HG03060 (cell line): ENCODE results near the gene ME3.
"Not testable (repeated sequence)": the region's sequence is repeated elsewhere in the genome, so short reads cannot be mapped to it uniquely, and the experiment has no call there.

Source experiments
- ATAC-seq: cut with Tn5 transposase; IDR thresholded peaks from one replicate; pipeline ENCODE4 v1.9.1; 2021; ENCODE audit warnings: low read depth, moderate number of reproducible peaks; ENCODE audit not compliant: unreplicated experiment

The ME3 gene

DNA sequence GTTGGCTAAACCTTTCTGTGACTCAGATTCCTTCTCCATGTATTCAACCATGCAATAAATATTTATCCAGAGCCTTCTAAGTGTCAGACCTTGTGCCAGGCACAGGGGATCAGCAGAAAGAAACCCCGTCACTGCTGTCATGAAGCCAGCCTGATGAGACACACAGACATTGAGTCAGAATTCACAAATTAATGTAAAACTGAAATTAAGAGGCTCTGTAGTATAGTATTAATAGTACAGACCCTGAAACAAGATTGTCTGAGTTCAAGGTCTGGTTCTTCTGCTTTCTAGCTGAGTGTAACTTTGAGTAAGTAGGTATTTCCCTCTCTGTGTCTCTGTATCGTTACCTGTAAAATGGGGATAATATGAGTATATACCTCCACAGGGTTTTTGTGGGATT lies 46.9 kb downstream of the ME3 start:
- ATAC-seq: no peak

DNA sequence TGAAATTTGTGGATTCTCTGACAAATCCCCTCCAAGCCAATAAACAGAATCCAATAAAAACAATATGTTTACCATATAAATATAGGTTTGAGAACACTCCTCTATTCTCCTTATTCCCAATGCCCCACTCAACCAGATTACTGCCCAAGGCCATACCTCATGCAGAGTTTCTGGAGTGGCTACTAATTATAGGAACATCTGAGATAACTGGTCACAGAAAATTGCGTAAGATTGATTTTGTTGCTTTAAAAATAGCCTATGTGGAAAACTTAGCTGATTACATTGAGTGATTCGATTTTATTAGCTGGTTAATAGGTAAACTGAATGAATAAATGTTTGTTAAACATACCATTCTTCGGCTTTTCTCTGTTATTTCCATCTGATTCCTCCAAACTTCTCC lies 48.0 kb downstream of the ME3 start:
- ATAC-seq: no peak

DNA sequence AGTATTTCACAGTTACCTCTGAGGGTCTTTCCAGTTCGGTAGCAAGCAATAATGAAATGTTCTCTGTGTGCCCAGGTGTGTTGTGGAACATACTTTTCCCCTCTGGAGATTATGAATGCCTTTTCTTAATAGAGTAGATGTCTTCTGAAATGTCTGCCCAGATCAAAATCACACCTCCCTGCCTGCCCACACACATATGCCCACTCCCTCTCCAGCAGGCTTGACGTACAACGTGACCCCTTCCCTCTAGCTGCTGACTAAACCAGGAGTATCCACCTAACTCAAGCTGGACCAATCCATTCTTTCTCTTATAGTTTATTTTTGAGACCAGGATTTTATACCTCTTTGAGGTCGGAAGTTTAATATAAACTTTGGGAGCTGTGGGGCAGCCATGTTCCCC lies 48.7 kb downstream of the ME3 start:
- ATAC-seq: no peak

DNA sequence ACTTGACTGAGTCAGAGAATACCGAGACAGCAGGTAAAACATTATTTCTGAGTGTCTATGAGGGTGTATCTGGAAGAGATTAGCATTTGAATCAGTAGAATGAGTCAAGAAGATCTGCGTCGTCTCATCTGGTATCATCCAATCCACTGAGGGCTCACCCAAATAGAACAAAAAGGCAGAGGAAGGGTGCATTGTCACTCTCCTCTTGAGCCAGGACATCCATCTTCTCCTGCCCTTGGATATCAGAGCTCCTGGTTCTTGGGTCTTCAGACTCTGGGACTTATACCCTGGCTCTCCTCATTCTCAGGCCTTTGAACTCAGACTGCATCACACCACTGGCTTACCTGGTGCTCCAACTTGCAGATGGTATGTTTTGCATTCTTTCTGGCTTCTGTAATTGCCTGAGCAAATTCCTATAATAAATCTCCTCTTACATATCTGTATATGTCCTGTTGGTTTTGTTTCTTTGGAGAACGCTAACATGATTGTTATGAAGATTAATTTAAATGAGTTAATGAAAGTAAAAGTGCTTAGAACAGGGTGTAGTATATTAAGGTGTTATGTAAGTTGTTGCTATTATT lies 49.3 kb downstream of the ME3 start:
- no peak for ATAC-seq

DNA sequence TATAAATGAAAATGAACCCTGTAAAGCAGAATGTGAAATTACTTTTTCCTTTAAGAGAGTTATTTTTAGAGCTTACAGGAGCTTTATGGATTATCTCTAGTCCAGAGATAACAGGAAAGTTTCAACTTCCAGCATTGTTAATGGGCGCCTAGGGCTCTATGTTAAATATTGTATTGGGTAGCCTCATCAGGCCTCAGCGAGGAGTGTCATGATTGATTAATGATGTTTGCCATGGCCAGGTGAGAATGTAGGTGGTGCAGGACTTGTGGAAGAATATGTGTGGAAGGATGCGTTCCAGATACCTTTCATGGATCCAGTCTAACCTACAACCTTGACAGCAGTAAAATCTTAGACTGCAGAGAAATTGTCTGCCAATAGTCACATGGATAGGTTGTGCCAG lies 50.6 kb downstream of the ME3 start:
- ATAC-seq: no peak

DNA sequence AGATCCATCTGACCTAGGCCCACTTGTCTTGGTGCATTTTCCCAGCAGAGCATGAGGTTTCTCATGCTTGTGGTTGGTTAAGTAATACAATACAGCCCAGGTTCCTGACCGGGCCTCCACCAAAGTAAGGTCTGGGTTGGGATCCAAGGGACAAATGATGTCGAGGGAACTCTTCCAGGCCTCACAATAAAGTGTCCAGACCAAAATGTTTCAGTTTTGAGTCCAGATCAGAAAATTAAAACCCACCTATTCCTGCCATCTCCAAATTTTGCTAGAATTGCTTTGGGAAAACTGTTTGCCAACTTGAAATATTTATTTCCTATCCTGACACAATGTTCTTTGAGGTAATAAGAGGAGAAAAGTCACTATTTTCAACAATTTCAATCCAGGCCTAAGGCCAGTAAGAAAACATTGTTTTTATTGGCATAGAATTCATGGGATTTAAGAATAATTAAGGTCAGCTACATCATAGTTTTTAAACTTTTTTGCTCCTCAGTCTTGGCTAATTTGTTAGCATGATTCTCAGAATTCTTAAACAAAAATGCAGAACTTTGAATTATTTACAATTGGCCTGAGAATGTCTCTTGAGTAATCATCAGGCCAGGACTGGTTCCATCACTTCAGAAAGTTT lies 51.4 kb downstream of the ME3 start:
- ATAC-seq: no peak

DNA sequence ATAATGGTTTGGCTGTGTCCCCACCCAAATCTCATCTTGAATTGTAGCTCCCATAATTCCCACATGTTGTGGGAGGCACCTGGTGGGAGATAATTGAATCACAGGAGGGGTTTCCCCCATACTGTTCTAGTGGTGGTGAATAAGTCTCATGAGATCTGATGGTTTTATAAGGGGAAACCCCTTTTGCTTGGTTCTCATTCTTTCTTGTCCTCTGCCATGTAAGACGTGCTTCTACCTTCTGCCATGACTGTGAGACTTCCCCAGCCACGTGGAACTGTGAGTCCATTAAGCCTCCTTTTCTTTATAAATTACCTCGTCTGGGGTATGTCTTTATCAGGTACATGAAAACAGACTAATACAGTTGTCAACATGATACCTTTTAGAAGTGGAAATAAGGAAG lies 53.0 kb downstream of the ME3 start:
- not testable (repeated sequence) for ATAC-seq

DNA sequence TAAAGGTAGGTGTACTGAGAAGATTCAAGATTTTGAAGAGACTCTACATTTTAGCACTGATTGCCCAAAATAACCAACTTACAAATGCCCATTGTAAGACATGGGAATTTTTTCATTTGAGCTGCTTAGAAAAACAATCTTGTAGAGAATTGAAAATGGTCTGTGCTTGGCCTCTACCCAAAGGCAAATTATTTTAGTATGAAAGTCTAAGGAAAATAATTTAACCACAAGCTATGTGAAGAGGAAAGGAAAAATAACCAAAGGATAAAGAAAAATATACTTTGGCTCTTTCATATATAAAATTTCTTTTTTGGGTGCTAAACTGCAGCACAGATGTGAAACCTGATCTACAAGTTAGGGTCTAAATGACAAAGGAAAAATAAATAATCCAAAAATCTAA lies 54.9 kb downstream of the ME3 start:
- no peak for ATAC-seq

DNA sequence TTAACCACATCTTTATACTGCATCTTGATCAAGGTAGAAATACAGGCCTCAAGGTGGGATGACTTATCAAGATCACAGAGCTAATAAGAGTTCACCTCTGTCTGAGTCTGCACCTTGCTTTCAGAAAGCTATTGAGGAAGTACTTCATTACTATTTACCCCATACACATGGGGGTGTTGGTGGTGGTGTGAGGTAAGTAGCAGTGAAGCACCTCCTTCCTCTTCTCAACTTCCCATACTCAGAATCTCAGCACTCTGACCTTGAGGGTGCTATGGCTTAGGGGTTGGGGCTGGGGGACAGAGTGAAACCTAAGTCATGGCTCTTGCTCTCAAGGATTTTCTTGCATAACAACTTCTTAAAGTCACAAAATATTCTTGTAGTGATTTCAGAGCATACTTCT lies 56.9 kb downstream of the ME3 start:
- ATAC-seq: no peak

DNA sequence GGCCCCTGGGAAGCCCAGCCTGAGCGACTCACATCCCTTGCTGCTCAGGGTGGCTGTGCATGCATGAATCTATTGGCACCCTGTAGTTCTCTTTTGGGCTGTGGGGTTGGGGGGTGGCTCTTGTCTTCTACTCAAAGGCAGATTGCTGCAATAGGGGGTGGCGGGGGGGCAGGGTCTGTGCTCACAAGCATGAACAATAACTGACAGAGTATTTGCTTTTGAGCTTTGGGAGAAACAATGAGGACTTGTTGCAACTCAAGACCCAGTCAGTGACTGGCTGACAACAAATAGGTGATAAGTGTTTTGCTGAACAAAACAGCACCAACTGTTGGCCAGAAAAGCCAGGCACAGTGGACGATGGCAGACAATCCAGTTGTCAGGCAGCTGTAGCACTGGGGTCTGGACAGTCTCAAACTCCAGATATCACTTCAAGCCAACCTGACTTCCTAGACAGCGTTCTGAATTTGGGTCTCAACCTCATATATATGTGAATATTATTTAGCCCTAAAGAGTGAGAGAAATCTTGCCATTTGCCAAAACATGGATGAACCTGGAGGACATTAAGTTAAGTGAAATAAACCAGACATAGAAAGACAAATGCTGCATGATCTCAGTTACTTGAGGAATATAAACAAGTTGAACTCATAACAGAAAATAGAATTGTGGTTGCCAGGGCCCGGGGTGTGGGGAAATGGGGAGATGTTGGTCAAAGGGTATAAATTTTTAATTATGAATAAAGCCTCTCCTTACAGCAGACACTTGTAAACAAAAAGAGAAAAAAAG lies 61.7 kb downstream of the ME3 start:
- ATAC-seq: no peak

DNA sequence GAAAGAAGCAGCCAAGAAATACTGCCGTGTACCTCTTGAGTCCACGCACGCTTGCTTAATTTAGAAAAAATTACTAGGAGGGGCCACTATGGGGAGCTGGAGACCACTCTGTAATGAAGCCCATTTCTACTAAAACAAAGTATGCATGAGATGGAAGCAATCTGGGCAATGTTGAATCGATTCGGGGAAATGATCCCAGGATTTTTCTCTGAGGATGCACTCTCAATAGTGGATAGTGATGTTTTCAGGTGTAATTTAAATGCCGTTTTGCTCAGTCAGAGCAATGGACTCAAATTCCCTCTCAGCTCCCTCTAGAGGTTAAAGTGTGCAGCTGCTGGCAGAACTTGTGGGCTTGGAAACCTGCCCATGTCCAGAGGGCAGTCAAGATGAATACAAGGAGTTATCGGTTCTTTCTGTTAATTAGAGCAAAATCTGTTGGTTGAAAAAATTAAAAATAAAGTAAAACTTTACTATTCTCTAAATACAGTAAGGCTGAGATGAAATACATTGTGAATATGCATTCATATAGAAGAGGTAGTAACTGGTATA lies 64.1 kb downstream of the ME3 start:
- ATAC-seq: peak; percentile 73

DNA sequence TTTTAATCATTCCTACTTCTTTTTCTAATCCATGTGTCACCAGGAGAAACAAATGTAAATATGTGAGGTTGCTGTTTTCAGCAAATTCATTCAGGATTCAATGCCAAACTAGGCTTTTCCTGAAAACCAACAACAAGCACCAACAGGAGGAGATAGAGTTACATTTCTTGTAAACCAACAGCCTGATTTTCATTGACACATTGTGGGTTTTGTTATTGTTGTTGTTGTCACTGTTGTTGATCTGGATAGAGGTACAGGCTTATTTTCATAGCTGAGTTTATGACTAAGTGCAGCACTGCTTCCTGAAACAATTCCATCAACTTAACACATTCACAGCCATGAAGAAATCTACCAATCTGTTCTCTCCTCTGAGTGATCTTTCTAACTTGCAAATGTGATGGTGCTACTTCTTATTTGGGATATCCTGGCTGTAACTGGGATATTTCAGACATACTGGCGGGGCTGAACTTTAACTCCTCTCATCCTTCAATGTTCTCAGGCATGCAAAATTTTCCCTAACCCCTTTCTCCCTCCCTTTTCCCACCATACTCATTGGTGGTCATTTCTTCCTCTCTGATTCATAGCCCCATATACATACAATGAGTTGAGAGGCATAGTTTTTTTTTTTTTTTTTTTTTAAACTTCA lies 65.5 kb downstream of the ME3 start:
- ATAC-seq: no peak

DNA sequence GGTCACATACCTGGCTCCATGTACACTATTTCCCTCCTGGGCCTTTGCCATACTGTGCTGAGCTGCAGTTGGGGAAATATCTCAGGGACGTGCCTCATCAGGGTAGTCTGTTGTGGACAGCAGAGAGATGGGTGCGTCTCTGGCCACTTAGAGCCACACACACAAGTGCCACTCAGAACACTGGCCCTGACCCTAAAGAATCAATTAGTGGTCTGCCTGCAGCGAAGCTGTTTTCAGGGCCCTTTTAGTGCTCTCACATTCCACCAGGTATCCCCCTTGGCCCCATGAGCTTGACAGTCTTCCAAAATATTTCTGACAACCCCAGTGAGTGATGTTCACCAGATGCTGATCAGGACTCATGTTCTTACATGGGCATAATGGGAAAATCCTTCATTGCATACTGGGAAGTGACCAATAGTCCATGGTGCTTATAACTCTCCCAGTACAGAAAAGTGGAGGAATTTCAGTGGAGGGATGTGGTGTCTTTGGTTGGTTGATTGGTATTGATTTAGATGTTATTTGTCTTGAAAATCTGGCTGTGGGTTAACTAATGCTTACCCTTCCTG lies 66.1 kb downstream of the ME3 start:
- ATAC-seq: no peak

DNA sequence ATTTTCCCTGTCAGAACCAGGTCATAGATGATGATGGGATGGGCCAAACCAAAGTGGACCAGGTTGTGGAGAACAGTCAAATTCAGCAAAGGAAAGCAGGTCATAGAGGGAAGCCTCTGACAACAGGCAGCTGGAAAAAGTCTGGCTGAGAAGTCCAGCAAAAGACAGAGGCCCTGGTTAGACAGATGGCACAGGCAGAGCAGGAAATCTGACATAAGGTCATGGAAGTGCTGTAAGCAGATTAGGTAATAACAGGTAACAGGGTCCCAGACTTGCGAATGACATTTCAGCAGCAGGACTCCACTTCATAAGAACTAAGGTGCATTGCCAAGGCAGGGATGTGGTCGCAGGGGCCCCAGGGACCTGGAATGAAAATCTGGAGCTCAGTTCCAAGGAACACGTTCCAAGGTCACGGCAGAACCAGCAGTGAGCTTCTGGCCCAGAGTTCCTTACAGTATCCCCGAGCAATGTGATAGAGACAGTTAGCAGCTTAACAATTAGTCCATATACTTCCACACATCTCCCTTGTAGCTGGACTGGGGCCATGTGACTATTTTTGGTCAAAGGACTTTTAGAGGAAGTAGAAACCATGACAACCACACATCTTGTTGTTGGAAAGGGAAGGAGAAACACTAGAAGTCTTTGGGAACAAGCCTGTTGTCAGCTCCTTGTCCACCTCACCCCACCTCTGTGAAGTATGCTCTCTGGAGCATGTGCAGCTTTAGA lies 75.4 kb downstream of the ME3 start:
- ATAC-seq: no peak

DNA sequence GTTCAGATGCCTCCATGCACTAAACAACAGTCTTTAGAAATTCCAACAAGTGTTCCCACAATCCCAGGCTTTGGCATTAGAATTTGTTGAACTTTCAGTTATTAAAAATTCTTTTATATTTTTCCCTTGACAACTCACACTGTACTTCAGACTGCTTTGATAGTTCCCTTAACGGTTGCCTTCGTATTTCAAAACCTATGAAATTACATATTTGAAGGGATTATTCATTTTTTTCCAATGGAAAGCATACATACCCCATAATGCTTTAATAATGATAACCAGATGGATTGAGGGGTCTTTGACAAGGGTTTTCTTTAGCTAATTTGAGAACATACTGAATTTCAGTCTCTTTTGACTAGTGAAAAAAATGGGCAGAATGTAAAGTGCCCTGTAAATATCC lies 76.5 kb downstream of the ME3 start:
- ATAC-seq: no peak

DNA sequence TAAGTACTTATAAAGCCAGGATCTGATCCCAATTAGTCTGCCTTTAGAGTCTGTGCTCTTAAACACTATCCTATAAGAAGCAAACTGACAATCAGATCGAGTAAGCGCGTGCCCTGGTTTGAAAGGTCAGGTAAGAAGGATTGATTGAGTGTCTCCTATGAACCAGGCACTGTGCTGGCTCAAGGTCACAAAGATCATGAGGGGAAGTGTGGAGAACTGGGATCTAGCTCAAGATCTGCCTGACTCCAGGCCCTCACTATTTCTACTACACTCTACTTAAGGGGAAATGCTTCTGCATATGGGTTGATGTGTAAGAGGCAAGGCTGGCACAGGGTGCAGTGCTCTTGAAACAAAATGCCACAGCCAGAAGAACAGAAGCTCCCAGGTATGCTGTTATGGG lies 77.0 kb downstream of the ME3 start:
- no peak for ATAC-seq

DNA sequence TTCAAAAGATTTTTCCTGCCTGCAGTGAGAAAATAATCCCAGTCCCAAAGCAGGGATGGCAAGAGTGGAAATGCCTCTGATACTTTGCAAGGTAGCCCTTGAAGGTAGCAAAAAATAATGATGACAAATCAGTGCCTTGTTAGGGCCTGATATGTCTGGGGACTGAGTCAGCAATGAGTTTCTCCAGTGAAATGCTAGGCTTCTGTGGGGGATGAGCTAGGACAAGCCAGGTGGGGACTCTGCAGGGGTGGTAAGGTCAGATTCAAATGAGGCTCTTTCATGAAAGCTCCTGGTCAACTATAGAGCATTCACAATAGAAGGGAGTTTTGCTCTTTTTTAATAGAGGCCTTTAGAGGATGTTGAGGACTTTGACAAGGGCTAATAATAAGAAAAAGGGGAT lies 77.7 kb downstream of the ME3 start:
- no peak for ATAC-seq

DNA sequence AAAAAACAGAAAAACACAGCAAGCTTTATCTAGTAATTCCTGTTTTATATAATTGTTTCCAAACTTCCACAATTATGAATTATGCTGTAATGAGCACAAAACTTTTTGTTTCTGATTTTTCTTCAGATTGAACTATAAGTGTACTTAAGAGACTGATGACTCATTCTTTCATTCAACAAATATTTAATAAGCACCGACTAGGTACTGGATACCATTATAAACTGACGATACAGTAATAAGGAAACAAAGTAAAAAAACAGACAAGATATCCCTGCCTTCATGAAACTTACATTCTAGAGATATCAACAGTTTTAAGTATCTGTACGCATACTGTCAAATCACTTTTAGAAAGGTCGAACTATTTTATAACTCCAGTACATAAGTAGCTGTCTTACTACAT lies 78.6 kb downstream of the ME3 start:
- ATAC-seq: no peak

DNA sequence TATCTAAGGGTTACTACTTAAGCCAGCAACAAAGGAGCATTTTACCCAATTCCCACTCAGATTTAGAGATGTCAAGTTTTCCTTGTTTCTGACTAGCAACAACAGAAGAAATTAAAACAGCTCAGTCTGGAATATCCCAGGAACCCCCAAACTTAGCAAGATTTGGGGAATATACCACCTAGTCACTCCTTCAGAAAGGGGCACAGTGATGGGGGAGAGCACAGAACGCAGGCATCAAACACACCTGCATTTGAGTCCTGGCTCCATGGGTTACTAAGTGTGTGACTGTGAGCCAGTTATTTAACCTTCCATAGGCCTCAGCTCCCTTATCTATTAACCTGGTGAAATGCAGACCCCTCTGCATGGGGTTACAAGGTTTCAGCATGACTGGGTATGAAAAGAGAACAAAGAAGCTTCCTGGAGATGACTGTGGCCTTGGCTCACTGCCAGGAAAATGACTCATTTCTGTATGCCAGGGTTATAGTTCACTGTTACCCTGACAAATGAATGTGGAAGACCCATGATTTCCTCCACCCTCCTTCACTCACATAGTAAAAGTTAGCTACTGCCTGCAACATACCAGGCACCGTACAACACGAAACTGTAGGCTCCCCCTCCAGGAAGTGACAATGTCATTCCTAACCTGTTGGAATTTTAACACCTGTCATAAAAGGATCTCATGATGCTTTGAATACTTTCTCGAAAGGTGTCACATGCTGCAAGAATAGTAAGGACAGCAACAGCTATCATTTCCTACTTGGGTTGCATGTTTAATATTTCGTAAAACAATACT lies 79.6 kb downstream of the ME3 start:
- peak; percentile 95 for ATAC-seq
